Activated naive CD4-positive, alpha-beta T cell treated with Interleukin-2 at 50 U/mL for 16 hours (primary cell): ENCODE data around the gene KCNK15.
"Not testable (repeated sequence)": the region's sequence is repeated elsewhere in the genome, so short reads cannot be mapped to it uniquely, and the experiment has no call there.

ENCODE experiments used
- DNase-seq: peaks from one replicate; pipeline ENCODE4 v3.0.0-alpha.2; 2020

KCNK15 gene

GRCh38 chr20:44759595-44759994 lies 13.9 kb downstream of the KCNK15 start:
- no peak for DNase-seq

GRCh38 chr20:44761423-44761822 lies 15.8 kb downstream of the KCNK15 start:
- DNase-seq, result no peak

- DNase-seq, result no peak
Measured at GRCh38 chr20:44762466-44763140, 16.9 kb downstream of the KCNK15 start.

DNA sequence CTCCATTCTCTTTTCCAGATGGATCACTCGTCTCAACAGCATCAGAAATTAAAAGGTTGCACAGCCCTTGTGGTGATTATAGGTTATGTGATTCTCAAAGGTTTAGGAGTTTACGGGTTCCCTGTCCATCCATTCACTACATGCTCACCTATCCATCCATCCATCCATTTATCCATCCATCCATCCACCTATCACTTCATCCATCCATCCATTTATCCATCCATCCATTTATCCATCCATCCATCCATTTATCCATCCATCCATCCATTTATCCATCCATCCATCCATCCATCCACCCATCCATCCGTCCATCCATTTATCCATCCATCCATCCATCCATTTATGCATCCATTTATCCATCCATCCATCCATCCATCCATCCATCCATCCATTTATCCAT lies 18.1 kb downstream of the KCNK15 start:
- DNase-seq, result not testable (repeated sequence)

DNA sequence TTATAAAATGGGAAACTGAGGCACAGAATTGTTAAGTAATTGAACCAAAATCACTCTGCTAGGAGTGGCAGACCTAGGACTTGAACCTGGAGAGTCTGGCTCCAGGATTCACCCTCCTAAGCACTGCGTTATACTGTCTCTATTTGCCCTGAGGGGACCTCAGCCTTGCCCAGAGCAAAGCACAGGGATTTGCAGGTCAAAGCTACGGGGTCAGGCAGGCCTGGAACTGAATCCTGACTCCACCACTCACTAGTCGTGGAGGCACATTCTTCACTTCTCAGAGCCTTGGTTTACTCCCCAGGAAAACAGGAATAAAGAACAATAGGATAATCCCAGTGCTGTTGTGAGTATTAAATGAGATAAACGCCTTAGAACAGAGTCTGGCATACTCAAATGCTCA lies 19.4 kb downstream of the KCNK15 start:
- no peak for DNase-seq

DNA sequence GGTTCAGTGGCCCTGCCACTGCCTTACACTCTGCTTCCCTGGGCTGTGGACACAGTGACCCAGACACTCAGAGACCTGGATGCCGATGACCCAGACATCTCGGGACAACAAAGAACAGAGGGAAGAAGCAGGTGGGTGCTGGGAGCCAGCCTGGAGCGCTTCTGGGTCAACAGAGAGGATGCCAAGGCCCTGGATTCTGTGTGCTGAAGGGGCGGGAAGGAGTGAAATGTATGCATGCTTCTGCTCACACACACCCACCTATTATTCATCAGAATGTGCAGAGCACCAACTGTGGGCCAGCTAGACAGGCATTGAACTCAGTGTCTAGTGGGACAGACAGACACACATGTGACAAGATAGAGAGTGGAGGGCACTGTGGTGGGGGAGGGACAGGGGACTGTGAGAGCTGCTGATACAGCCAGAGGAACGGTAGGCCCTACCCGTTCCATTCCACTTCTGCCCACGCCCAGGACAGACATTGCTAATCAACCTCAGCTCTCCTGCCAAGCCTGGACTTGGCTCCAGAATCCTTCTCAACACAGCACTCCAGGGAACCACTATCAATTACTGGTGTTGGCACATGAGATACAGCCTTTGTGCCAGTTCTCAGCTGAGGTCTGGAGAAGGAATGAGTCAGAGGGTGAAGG lies 20.2 kb downstream of the KCNK15 start:
- no peak for DNase-seq

- DNase-seq, result no peak
Measured at GRCh38 chr20:44768256-44768655, 22.6 kb downstream of the KCNK15 start.

DNA sequence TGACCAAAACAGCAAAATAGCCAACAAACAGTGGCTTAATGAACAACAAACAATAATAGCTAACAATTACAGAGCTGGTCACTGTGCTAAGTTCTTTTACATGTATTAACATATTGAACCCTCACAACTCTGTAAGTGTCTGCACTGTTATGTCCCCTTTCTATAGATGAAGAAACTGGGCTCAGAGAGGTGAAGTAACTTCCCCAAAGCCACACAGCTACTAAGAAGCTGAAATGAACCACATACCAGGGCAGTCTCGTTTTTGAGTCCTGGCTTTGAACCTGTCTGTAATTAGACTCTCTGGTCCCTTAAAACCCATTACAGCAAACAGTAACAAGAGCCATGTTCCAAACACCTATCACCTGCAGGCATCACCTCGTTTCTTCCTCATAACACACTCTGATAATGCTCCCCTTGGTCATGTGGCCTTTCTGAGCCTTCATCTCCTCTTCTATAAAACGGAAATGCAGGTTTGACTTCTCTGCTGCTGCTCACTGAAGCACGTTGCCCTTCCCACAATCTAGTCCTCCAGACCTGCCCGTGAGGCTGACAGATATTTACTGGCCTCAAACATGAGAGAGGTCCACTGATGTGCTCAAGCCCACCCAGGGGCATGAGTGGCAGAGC lies 23.3 kb downstream of the KCNK15 start:
- no peak for DNase-seq

DNA sequence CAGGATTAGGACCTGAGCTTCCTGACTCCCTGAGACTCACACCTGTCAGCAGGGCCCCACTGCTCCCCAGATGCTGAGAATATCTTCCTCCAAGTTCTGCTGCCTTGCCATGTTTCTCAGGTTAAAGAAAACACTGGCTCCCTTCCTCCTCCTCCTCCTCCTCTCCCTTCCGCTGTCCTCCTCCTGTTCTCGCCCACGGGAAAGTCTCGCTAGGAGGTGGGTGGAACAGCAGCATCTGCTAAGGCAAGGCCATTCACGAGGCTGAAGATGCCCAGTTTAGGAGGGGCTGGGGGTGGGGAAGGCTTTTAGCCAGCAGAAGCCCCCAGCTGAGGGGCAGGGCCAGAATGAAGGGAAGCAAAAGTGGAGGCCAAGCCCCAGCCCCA lies 23.8 kb downstream of the KCNK15 start:
- DNase-seq, result no peak

GRCh38 chr20:44770484-44771171 lies 25.0 kb downstream of the KCNK15 start:
- DNase-seq, result no peak

GRCh38 chr20:44771172-44771535 lies 25.5 kb downstream of the KCNK15 start:
- no peak for DNase-seq

DNA sequence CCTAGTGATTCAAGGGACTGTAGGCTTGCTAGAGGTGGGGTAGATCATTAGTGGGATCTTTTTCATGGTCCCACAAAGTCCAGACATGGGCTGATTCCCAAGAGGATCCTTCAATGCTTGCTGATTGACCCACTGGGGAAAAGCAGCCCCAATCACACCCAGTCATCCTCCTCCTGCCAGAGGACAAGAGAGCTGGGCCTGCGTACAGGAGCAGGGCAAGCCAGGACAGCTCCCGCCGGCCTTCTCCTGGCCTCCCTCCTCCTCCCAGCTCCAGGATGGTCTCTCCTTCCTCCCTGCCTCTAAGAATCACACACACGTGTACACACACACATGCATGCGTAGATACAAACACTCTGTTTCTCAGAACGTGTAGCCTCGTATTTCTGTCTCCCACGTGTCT lies 27.0 kb downstream of the KCNK15 start:
- DNase-seq, result no peak

DNA sequence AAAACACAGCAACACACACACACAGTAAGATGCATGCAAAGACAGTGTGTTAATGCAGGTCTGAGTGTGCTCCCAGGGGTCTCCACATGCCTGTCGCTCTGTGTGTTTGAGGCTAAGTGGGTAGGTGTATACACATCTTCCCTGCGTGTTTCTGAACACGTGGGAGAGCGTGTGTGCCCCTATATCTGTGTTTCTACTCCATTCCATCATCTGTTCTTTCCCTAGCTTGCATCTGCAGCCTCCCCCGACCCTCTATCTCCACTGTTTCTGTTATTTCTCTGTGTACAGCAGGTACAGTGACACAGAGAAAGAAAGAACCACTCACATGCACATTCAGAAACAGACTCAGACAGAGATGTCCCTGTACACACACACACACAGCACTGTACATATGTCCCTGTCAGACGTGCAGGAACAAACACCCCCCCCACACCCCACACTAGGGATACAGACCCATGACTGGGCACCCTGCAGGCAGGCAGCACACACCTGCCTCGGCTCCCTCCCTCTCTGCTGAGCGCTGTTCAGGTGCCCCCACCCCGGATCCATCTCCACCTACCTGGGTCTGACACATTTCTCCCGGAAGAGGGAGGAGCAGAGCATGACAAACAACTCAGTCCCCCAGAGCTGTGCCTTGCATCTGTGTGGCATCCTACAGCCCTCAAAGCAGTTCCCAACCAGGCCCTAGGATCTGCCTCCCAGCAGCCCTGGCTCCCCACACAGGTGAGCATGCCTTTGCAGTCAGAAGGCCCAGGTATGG lies 27.6 kb downstream of the KCNK15 start:
- DNase-seq, result no peak

- no peak for DNase-seq
Measured at GRCh38 chr20:44776980-44777379, 31.3 kb downstream of the KCNK15 start.

GRCh38 chr20:44780226-44780625 lies 34.6 kb downstream of the KCNK15 start:
- DNase-seq, result peak; percentile 29

- no peak for DNase-seq
Measured at GRCh38 chr20:44781118-44781517, 35.5 kb downstream of the KCNK15 start.

GRCh38 chr20:44781791-44782190 lies 36.1 kb downstream of the KCNK15 start:
- no peak for DNase-seq

GRCh38 chr20:44784688-44785087 lies 39.0 kb downstream of the KCNK15 start:
- no peak for DNase-seq

DNA sequence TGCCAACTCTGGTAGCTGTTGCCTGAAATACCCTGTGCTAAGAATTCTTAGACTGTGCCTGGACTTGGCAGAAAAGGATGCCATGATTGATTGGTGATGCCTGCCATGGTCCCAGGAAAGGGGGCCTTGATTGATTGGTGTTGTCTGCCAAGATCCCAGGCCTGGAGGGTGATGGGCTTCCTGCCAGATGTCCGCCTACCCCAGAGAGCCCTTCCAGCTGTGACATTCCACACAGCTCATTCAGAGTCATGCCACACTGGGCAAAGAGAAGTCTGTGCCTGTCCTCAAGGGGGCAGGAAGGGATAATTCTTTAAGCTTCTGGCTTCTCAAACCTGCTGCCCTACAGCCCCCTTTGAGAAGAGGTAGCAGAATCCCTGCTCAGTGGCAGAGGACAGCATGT lies 40.1 kb downstream of the KCNK15 start:
- no peak for DNase-seq

DNA sequence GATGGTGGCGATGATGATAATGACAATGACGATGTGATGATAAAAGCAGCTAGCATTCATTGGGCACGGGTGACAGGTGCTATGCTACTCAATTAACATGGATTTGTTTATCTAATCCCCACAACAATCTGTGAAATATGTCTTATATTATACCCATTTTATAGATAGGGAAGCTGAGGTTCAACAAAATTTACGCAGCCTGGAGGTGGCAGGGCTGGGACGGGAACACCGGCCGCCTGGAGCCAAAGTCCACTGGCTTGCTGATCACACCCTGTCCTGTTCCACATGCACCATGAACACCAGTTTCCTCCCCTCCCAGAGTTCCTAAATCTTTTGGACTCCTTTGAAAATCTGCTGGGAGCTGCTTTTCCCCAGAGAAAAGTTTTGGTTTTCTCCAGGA lies 41.6 kb downstream of the KCNK15 start:
- no peak for DNase-seq

DNA sequence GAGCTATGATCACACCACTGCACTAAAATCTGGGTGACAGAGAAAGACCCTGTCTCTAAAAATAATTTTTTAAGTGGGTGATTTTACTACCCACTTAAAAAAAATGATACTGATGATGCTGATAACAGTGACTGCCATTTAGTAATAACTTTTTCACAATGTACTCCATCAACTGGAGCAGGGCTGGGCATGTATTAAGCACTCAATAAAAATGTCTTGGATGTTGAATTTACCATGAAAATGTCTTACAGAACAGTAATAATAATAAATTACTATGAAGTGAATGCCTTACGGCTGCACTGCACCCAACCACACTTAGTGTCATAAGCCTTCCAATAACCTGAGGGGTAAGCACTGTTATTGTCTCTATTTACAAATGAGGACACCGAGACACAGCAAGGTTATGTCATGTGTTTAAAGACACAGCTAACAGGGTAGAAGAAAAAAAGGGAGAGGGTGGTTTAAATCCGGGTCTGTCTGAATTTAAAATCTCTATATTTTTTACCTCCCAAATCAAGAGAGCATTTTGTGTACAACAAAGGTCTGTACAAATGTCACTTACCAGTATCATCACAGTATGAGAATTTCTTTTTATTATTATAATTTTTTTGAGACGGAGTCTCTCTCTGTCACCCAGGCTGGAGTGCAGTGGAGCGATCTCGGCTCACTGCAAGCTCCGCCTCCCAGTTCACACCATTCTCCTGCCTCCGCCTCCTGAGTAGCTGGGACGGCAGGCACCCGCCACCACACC lies 43.2 kb downstream of the KCNK15 start:
- DNase-seq, result no peak

GRCh38 chr20:44790638-44791393 lies 45.2 kb downstream of the KCNK15 start:
- DNase-seq, result no peak
